Measurements from ENCODE around the gene ADAP1. TPM values are rescaled to one million over a fixed set of nuclear protein-coding genes. Genes with fewer than 3 reads are reported as not detected.
A peak's percentile ranks its signal among the peaks of the same experiment; 100 is the strongest.
"Not testable (repeated sequence)": the region's sequence is repeated elsewhere in the genome, so short reads cannot be mapped to it uniquely, and the experiment has no call there.

ADAP1 gene
- total RNA-seq, 1 donor from 2014 or later = 11.9 TPM

DNA sequence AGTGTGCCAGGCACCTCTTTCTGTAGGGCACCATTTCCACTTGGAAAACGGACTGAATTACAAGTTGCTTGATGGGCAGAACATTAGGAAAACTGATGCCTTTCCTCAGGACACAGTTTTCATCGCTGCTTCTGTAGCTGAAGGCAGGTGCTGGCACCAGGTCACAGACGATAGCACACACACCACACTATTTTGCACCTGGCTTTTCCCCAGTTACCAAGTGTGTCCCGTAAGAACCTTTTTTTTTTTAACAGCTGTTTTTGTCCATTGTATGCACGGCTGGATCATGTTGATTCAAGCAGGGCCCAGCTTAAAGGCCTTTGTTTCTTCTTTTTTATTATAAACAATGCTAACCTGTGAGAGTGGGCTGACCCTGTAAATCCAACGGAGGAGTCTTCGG lies 79.4 kb downstream of the ADAP1 start:
- intact Hi-C loops (cut with micrococcal nuclease) = loop anchor here (5.0 to 10.0 kb wide), 2 partner anchors 262 to 350 kb away; a partner anchor contains a TSS

DNA sequence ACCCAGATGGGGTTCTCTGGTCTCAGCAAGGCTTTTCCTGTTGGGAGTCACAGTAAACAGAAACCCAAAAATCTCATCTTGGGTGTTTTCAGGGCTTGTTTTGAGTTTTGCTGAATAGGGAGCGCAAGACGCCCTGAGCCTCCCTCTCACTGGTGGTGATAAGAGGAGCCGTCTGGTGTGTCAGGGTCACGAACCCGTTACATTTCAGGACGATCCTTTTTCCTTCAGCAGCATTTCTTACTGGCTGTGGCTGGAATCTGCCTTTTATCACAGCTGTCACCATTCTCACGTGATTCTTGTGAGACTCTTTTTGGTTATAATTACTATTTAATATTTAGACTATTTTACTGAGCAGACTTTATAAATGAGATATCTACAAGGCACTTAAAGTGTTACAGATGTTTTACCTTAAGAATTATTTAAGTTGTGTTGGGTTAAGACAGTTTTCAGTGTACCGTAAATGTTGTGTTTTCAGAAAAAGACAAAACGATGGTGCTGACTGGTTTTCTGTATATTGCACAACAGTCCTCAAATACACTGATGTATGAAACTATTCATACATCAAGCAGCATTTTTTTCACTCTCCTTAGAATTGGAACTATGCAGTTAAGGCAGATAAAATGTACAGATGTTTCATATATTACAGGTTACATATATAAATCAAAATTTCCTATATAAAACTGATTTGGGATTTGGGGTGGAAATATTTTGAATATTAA lies 80.3 kb downstream of the ADAP1 start:
- H3K4me1 Mint-ChIP-seq = peaks cover 32% of the 10 kb centered on the region
- CTCF ChIA-PET = interaction anchor here (0.7 to 2.6 kb wide), 6 partner anchors 23 to 552 kb away, joined by 3 to 25 read pairs (median 4); partner anchors contain the start of gene SUN1
- DNase-seq (no peak), ATAC-seq (ENCODE audit: low read depth) (no peak)
- H3K36me3 Mint-ChIP-seq (ENCODE audit: low read depth) = peaks cover 43% of the 10 kb centered on the region
- POLR2A ChIA-PET = interaction anchor here (1.0 to 1.5 kb wide), 2 partner anchors 38 to 61 kb away, joined by 3 read pairs; no protein-coding TSS in a partner anchor
- no peaks in the 10 kb centered on the region for H3K9me3 Mint-ChIP-seq
- no peak overlapping the region for H3K27ac Mint-ChIP-seq
- H3K4me3 Mint-ChIP-seq = no peak overlapping the region
- TF ChIP-seq, protein P1, sequence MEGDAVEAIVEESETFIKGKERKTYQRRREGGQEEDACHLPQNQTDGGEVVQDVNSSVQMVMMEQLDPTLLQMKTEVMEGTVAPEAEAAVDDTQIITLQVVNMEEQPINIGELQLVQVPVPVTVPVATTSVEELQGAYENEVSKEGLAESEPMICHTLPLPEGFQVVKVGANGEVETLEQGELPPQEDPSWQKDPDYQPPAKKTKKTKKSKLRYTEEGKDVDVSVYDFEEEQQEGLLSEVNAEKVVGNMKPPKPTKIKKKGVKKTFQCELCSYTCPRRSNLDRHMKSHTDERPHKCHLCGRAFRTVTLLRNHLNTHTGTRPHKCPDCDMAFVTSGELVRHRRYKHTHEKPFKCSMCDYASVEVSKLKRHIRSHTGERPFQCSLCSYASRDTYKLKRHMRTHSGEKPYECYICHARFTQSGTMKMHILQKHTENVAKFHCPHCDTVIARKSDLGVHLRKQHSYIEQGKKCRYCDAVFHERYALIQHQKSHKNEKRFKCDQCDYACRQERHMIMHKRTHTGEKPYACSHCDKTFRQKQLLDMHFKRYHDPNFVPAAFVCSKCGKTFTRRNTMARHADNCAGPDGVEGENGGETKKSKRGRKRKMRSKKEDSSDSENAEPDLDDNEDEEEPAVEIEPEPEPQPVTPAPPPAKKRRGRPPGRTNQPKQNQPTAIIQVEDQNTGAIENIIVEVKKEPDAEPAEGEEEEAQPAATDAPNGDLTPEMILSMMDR (IDR thresholded peaks at IDR 0.05) = no peak
- intact Hi-C loops (cut with micrococcal nuclease) = loop anchor here (10.0 kb wide), 1 partner anchor 349 kb away; no protein-coding TSS in a partner anchor
- H3K27me3 Mint-ChIP-seq = no peaks in the 10 kb centered on the region

More for the DNA sequence above, 79.4 kb downstream of the ADAP1 start:
- peaks cover 39% of the 10 kb centered on the region for H3K36me3 Mint-ChIP-seq (ENCODE audit: low read depth)
- H3K27ac Mint-ChIP-seq = peak overlapping the region; percentile 35
- H3K4me1 Mint-ChIP-seq = peaks cover 36% of the 10 kb centered on the region
- DNase-seq = no peak
- no peak for ATAC-seq (ENCODE audit: low read depth)
- no peak overlapping the region for H3K4me3 Mint-ChIP-seq
- H3K9me3 Mint-ChIP-seq = no peaks in the 10 kb centered on the region
- ChIA-PET POLR2A (interaction anchor here (0.7 to 2.2 kb wide), 6 partner anchors 43 to 726 kb away, joined by 3 to 17 read pairs (median 3); partner anchors contain the start of genes COX19 and SUN1), CTCF (interaction anchor here (1.3 kb wide), 1 partner anchor 118 kb away, joined by 3 read pairs; no protein-coding TSS in a partner anchor)
- TF ChIP-seq, protein P1 (IDR thresholded peaks at IDR 0.05) = no peak
- no peaks in the 10 kb centered on the region for H3K27me3 Mint-ChIP-seq

DNA sequence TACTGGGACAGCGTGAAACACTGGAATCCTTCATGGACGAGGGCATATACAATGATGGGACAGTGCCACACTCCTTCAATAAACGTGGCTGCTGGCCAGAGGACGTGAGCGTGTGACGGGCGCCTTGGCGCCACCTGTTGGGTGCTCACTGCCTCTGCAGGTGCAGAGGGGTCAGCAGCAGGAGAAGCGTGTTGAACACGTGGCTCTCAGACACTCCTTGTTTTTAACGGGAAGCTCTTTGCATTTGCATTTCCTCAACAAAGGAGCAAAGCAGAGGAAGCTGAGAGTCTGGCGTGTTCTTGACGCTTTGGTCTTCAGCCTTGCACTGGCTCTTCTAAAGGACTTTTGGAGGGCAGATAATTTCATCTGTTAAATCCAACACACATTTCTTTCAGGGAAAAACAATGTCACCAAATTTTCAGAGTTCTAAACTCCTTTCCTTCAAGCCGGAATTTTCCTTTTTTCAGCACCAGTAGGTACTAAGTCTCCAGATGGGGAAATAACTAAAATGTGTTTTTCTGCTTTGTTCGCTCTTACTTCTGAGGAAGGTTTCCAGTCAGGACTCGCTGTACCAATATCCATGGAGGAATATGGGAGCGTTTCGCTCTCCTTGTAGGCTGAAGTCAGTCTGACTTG lies 81.0 kb downstream of the ADAP1 start:
- peak overlapping the region; percentile 63 for H3K27ac Mint-ChIP-seq
- CTCF ChIA-PET = interaction anchor here (0.7 to 2.6 kb wide), 9 partner anchors 10 to 552 kb away, joined by 3 to 25 read pairs (median 5); partner anchors contain the start of gene SUN1
- peaks cover 43% of the 10 kb centered on the region for H3K36me3 Mint-ChIP-seq (ENCODE audit: low read depth)
- POLR2A ChIA-PET = interaction anchor here (0.6 to 1.5 kb wide), 3 partner anchors 37 to 213 kb away, joined by 3 to 4 read pairs (median 3); no protein-coding TSS in a partner anchor
- intact Hi-C loops (cut with micrococcal nuclease) = loop anchor here (1.0 to 10.0 kb wide), 3 partner anchors 56 to 551 kb away; no protein-coding TSS in a partner anchor
- ATAC-seq (ENCODE audit: low read depth) = peak; percentile 35
- DNase-seq = peak; percentile 57
- no peaks in the 10 kb centered on the region for H3K27me3 Mint-ChIP-seq
- TF ChIP-seq, protein P1 (IDR thresholded peaks at IDR 0.05) = peak; percentile 92
- H3K9me3 Mint-ChIP-seq = no peaks in the 10 kb centered on the region
- peaks cover 27% of the 10 kb centered on the region for H3K4me1 Mint-ChIP-seq
- H3K4me3 Mint-ChIP-seq = no peak overlapping the region

DNA sequence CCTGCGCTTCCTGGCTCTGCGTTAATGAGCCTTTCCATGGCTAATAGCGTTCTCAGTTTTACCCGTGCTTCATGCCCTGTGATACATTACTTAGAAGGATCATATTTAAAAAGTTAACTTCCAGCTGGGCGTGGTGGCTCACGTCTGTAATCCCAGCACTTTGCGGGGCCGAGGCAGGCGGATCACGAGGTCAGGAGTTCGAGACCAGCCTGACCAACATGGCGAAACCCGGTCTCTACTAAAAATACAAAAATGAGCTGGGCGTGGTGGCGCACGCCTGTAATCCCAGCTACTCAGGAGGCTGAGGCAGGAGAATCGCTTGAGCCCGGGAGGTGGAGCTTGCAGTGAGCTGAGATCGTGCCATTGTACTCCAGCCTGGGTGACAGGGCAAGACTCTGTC lies 81.8 kb downstream of the ADAP1 start:
- not testable (repeated sequence) for H3K9me3 Mint-ChIP-seq; DNase-seq; ATAC-seq (ENCODE audit: low read depth); H3K27ac Mint-ChIP-seq; H3K27me3 Mint-ChIP-seq; H3K4me3 Mint-ChIP-seq
- intact Hi-C loops (cut with micrococcal nuclease) = loop anchor here (1.0 to 10.0 kb wide), 3 partner anchors 55 to 550 kb away; no protein-coding TSS in a partner anchor
- peaks cover 21% of the 10 kb centered on the region for H3K4me1 Mint-ChIP-seq
- ChIA-PET POLR2A (interaction anchor here (0.5 to 1.5 kb wide), 4 partner anchors 36 to 145 kb away, joined by 3 read pairs; no protein-coding TSS in a partner anchor), CTCF (interaction anchor here (0.7 to 2.6 kb wide), 8 partner anchors 9 to 551 kb away, joined by 3 to 25 read pairs (median 5); no protein-coding TSS in a partner anchor)
- peaks cover 42% of the 10 kb centered on the region for H3K36me3 Mint-ChIP-seq (ENCODE audit: low read depth)

DNA sequence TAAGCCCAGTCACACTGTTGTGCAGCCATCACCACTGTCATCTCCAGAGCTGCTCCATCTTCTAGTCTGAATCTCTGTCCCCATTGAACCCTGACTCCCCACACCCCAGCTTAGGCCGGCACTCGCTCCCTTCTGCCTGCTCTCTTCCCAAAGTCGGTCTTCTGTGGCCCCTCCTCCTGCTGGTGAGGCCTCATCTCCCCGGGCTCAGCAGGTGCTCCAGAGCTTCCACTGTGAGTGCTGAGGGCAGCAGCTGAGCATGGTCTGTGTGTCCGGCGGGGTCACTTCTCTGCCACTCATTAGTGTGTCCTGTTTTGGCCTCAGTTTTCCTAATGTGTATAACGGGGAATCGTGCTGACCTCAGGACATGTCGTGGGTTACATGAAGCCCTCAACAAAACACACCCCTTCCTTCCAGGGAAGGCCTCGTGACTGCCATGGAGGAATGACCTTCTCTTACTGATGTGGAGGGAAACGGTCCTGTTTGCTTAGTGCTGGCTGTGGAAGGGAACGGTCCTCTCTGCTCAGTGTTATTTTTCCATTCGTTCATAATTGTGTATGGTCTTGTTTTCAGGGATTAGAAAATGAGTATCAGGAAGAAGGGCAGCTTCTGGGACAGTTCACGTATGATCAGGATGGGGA lies 82.5 kb downstream of the ADAP1 start:
- Mint-ChIP-seq H3K27ac (no peak overlapping the region), H3K27me3 (no peaks in the 10 kb centered on the region), H3K36me3 (ENCODE audit: low read depth) (peaks cover 48% of the 10 kb centered on the region), H3K4me1 (peaks cover 21% of the 10 kb centered on the region), H3K4me3 (no peak overlapping the region), H3K9me3 (no peaks in the 10 kb centered on the region)
- no peak for ATAC-seq (ENCODE audit: low read depth)
- TF ChIP-seq, protein P1 (IDR thresholded peaks at IDR 0.05) = no peak
- intact Hi-C loops (cut with micrococcal nuclease) = loop anchor here (10.0 kb wide), 1 partner anchor 347 kb away; no protein-coding TSS in a partner anchor
- no peak for DNase-seq
- CTCF ChIA-PET = interaction anchor here (1.0 to 2.6 kb wide), 5 partner anchors 9 to 86 kb away, joined by 5 to 25 read pairs (median 6); no protein-coding TSS in a partner anchor
- POLR2A ChIA-PET = interaction anchor here (1.2 kb wide), 1 partner anchor 144 kb away, joined by 3 read pairs; no protein-coding TSS in a partner anchor
